Activated T-cell treated with anti-CD3 and anti-CD28 coated beads, Interleukin-2, amount 50 U/mL, for 24 hours (primary cell): Measurements from ENCODE around the gene BTBD1.
"Not testable (repeated sequence)": the region's sequence is repeated elsewhere in the genome, so short reads cannot be mapped to it uniquely, and the experiment has no call there.

ENCODE experiments used
- DNase-seq: peaks from one replicate; pipeline ENCODE4 v3.0.0-alpha.2; 2020
- H3K27ac Mint-ChIP-seq: 2 replicates; pipeline ENCODE4 v1.8.0; 2020; ENCODE audit warnings: mild to moderate bottlenecking, mixed read lengths
- H3K27me3 Mint-ChIP-seq: 2 replicates; pipeline ENCODE4 v1.8.0; 2020; ENCODE audit warnings: mixed read lengths
- H3K36me3 Mint-ChIP-seq: 2 replicates; pipeline ENCODE4 v1.8.0; 2020; ENCODE audit warnings: low read depth, mixed read lengths
- H3K4me1 Mint-ChIP-seq: 2 replicates; pipeline ENCODE4 v1.8.0; 2020; ENCODE audit warnings: low read depth, mixed read lengths
- H3K4me3 Mint-ChIP-seq: 2 replicates; pipeline ENCODE4 v1.8.0; 2020; ENCODE audit warnings: mild to moderate bottlenecking, moderate library complexity, mixed read lengths
- H3K9me3 Mint-ChIP-seq: 2 replicates; pipeline ENCODE4 v1.8.0; 2020; ENCODE audit warnings: mixed read lengths

The BTBD1 gene

DNA sequence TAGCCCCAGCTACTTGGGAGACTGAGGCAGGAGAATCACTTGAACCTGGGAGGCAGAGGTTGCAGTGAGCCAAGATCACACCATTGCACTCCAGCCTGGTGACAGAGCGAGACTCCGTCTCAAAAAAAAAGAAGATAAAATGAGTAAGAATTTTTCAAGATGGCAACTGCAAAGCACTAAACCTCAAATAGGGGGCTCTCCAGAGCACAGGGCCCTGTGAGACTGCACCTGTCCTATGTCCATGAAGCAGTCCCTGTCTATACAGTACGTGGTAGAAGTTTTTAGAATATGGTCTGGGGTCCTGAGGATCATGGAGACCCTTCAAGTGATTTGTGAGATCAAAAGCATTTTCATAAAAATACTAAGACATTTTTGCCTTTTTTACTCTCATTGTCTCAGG is 18.4 kb upstream of the BTBD1 start:
- not testable (repeated sequence) for DNase-seq, H3K4me3 Mint-ChIP-seq
- peaks cover 16% of the 10 kb centered on the region for H3K27me3 Mint-ChIP-seq

DNA sequence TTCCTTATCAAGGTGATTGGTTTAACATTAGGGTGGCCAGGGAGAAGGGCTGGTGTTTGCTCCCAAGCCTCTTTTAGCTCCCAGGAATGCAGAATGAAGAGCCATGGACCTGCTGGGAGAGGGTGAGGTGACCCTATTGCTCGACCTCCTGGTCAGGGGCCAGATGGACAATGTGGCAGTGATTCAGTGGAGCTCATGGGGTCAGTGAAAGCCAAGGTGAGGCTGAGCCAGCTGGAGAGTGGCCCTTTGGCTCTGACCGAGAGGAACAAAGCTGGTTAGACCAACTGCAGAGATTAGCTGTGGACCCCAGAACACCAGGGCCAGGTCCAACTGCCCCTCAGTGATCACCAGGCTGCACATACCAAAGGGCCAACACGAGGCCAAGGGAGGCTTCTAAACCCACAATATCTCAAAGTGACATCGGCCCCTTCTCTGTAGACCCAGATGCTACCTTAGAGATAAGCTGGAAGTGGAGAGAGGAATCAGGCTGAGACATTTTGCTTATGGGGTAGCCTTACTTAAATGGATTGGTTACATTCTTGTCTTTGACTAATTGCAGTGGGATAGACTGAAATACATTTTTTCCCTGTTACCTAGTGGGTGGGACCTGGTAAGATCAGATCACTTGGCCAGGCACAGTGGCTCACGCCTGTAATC is 15.8 kb upstream of the BTBD1 start:
- H3K27ac Mint-ChIP-seq, result no peak overlapping the region

More for the DNA sequence above, 18.4 kb upstream of the BTBD1 start:
- not testable (repeated sequence) for H3K9me3 Mint-ChIP-seq, H3K36me3 Mint-ChIP-seq, H3K27ac Mint-ChIP-seq, H3K4me1 Mint-ChIP-seq

DNA sequence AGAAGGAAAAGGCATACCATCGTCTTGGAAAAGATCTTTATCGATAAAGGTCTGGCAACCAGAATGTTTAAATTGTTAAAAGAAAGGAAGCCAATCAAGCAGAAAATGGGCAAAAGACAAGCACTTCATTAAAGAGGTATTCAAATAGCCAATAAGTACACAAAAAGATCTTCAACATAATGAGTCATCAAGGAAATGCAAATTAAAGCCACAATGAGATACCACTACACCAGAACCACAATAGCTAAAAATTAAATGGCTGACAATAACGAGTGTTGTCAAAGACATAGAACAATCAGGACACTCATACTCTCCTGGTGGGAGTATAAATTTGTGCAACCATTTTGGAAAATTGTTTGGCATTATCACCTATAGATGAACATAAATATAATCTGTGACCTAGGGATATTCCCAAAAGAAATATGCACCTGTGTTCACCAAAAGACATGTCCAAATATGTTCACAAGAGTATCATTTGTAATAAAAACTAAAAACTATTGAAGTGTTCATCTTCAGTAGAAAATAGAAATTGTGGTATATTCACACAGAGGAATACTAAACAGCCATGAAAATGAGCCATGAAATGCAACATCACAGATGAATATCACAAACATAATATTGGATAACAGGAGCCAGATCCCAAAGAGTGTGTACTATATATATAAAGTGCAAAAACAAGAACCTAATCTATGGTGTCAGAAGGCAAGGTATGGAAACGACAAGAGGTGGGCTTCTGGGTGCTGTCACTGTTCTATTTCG is 14.4 kb upstream of the BTBD1 start:
- no peaks in the 10 kb centered on the region for H3K36me3 Mint-ChIP-seq
- no peaks in the 10 kb centered on the region for H3K9me3 Mint-ChIP-seq
- H3K4me3 Mint-ChIP-seq, result no peak overlapping the region
- no peak for DNase-seq
- H3K4me1 Mint-ChIP-seq, result peaks cover 4% of the 10 kb centered on the region
- H3K27me3 Mint-ChIP-seq, result peaks cover 34% of the 10 kb centered on the region
- H3K27ac Mint-ChIP-seq, result no peak overlapping the region

More for the DNA sequence above, 15.8 kb upstream of the BTBD1 start:
- H3K36me3 Mint-ChIP-seq, result no peaks in the 10 kb centered on the region
- peaks cover 4% of the 10 kb centered on the region for H3K4me1 Mint-ChIP-seq
- DNase-seq, result no peak
- H3K4me3 Mint-ChIP-seq, result no peak overlapping the region
- no peaks in the 10 kb centered on the region for H3K9me3 Mint-ChIP-seq
- H3K27me3 Mint-ChIP-seq, result peaks cover 28% of the 10 kb centered on the region

DNA sequence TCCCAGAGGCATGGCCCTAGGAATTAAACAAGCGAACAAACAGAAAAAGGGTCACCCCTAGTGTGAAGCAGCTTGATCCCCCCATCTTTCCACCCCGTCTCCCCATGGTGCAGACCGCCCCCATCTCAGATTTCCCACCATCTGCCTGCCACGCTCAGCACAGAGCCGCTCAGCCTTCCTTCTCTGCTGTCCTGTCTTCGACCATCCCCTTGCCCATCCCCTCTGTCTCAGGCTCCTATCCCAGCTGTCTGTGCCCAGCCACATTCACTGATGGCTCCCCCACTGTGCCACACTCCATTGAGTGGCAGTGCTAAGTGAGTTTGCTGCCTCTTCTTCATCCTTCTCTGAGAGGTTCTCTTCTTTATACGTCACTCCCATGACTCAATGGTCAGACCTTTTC is 11.7 kb upstream of the BTBD1 start:
- Mint-ChIP-seq H3K36me3 (peaks cover 3% of the 10 kb centered on the region), H3K27ac (no peak overlapping the region), H3K4me3 (no peak overlapping the region), H3K27me3 (peaks cover 38% of the 10 kb centered on the region), H3K9me3 (peaks cover 4% of the 10 kb centered on the region), H3K4me1 (peaks cover 4% of the 10 kb centered on the region)
- no peak for DNase-seq

DNA sequence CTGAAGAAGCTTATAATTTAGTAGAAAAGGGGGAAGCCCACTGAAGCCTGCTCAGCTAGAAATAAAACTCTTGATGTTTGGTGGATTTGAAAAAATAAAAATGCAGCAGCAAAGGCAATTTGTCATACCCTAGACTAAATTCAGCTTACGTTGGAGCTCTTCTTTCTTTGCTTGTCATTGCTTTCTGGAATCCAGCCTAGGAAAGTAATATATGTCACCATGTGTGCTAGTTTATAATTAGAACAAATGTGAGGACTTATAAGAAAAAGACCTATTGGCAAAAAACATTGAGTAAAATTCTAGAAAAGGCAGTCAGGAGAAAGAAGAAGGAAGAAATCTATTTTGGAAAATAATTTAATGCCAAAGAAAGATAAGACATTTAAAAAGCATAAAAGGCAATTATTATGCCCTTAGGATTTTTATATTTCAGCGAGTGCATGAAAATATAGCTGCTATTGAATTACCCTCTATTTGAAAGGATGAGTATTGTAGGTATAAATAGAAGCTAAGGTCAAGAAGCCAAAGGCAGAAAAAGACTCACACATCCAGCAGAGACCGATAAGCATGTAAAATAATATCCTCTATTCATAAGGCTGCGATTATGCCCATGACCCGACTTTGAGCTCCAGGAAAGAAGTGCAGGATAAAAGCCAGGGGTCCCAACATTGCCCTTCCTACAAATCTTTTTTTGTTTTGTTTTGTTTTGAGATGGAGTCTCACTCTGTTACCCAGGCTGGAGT is 10.6 kb upstream of the BTBD1 start:
- Mint-ChIP-seq H3K4me3 (no peak overlapping the region), H3K9me3 (peaks cover 4% of the 10 kb centered on the region), H3K27ac (no peak overlapping the region), H3K36me3 (peaks cover 3% of the 10 kb centered on the region), H3K27me3 (peaks cover 37% of the 10 kb centered on the region), H3K4me1 (peaks cover 4% of the 10 kb centered on the region)
- DNase-seq, result no peak

DNA sequence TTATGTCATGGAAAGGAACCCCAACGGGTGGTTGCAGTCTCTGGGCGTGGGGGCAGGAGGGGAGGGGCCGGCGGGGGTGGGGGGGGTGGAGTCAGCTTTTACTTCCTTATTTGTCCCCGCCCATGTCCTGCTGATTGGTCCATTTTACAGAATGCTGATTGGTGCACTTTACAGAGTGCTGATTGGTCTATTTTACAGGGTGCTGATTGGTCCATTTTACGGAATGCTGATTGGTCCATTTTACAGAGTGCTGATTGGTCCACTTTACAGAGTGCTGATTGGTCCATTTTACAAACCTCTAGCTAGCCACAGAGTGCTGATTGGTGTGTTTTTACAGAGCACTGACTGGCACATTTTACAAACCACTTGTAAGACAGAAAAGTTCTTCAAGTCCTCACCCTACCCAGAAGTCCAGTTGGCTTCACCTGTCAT is 2.2 kb upstream of the BTBD1 start:
- not testable (repeated sequence) for H3K27me3 Mint-ChIP-seq, H3K36me3 Mint-ChIP-seq, H3K4me3 Mint-ChIP-seq
- peak; percentile 64 for DNase-seq
- Mint-ChIP-seq H3K9me3 (peaks cover 11% of the 10 kb centered on the region), H3K27ac (peak overlapping the region; percentile 86), H3K4me1 (peaks cover 16% of the 10 kb centered on the region)

DNA sequence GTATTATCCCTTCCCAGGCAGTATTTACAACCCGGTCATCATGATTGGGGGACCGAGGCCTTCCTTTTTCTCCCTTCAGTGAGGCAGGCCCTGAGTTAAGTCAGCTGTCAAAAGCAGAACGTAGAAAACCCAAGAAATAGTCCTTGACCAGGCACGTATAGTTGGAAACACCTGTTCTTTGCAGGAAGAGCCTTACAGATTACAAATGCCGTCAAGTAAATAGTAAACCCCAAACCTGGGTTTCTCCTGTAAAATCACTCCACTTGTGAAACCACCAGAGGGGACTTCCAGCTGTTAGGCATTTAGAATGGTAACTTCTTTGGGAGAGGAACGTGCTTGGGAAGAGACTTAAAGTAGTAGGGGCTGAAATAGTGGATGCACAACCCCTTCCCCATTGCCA is 1.0 kb upstream of the BTBD1 start:
- Mint-ChIP-seq H3K27ac (peak overlapping the region; percentile 84), H3K4me1 (peaks cover 16% of the 10 kb centered on the region), H3K9me3 (peaks cover 10% of the 10 kb centered on the region)

DNA sequence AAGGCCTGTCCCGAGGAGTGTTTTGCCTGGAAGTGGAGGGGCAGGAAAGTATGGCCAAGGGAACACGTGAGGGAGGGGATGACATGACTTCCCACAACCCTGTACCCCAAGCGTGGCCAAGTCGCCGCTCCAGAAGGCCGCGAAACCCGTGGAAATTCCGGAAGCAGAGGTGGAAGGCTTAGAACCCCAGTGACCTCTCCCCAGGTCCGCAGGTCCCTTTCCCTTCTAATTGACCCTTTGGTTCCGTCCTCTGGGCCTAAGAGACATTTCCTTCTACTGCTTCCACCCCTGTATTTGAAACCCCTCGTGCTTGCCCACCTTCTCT is 548 bp upstream of the BTBD1 start:
- Mint-ChIP-seq H3K4me3 (no peak overlapping the region), H3K4me1 (peaks cover 16% of the 10 kb centered on the region), H3K36me3 (peaks cover 4% of the 10 kb centered on the region), H3K9me3 (peaks cover 10% of the 10 kb centered on the region), H3K27ac (peak overlapping the region; percentile 84), H3K27me3 (no peaks in the 10 kb centered on the region)
- DNase-seq, result no peak

More for the DNA sequence above, 1.0 kb upstream of the BTBD1 start:
- Mint-ChIP-seq H3K36me3 (peaks cover 4% of the 10 kb centered on the region), H3K4me3 (no peak overlapping the region), H3K27me3 (no peaks in the 10 kb centered on the region)
- DNase-seq, result no peak

DNA sequence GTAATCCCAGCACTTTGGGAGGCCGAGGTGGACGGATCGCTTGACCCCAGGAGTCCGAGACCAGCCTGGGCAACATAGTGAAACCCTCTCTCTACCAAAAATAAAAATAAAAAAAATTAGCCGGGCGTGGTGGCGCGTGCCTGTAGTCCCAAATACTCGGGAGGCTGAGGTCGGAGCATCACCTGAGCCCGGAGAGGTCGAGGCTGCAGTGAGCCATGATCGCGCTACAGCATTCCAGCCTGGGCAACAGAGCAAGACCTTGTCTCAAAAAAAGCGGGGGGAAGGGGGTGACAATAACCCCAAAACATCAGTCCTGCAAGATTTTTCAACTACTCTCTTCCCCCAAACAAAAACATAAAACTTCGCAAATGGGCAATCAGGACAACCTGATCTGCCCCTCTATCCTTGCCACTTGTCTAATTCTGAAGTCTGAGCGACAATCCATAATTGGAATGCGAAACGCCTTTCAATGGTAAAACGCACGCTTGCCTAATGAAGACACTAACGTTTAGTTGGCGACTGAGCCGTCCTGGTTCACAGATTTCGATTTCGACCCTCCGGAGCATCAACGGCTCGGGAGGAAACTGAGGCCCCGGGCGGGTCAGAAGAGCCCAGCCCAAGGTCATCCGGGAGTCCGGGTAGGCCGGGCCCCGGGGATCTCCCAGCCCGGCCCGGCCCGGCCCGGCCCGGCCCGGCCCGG is 868 bp downstream of the BTBD1 start:
- peak; percentile 38 for DNase-seq
- Mint-ChIP-seq H3K4me3 (no peak overlapping the region), H3K9me3 (peaks cover 6% of the 10 kb centered on the region)

DNA sequence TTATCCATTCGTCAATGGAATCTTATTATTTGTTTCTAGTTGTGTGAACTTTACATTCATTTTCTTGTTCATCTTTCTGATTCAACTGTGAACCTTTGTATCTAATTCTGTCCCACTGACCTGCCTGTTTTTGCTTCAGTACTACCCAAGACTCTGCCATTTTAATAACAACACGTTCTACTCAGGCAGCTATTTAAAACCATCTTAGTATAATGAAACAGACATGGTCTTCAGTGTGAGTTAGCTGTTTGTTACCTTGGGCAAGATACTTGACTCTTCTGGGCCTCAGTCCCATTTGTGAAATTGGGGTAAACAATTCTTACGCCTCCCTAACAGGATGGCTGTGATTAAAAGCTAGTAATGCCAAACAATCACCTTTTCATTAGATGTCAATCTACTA is 1.6 kb downstream of the BTBD1 start:
- H3K27me3 Mint-ChIP-seq, result no peaks in the 10 kb centered on the region
- no peak overlapping the region for H3K4me3 Mint-ChIP-seq

More for the DNA sequence above, 868 bp downstream of the BTBD1 start:
- Mint-ChIP-seq H3K27me3 (no peaks in the 10 kb centered on the region), H3K4me1 (peaks cover 16% of the 10 kb centered on the region), H3K27ac (peak overlapping the region; percentile 92), H3K36me3 (peaks cover 4% of the 10 kb centered on the region)

DNA sequence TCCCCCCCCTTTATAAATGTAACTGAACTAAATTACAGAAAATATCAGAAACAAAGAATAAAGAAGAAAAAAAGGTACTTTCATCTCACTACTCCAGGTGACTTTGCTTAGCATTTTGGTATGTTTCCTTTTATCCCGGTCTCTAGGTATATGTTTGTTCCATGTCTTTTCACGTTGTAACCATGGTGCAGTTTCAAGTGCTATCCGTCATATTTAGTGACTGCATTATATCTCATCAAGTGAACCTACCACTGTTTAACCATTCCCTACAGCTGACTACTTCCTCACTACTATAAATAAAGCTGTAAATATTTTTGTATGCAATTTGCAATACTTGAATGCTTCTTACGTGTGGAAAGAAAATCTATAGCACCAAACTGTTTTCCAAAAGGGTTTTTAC is 2.2 kb downstream of the BTBD1 start:
- Mint-ChIP-seq H3K36me3 (peaks cover 4% of the 10 kb centered on the region), H3K4me3 (no peak overlapping the region), H3K27ac (peak overlapping the region; percentile 92), H3K27me3 (no peaks in the 10 kb centered on the region), H3K4me1 (peaks cover 16% of the 10 kb centered on the region), H3K9me3 (peaks cover 6% of the 10 kb centered on the region)
- DNase-seq, result no peak

More for the DNA sequence above, 1.6 kb downstream of the BTBD1 start:
- H3K4me1 Mint-ChIP-seq, result peaks cover 16% of the 10 kb centered on the region
- H3K36me3 Mint-ChIP-seq, result peaks cover 4% of the 10 kb centered on the region
- peaks cover 6% of the 10 kb centered on the region for H3K9me3 Mint-ChIP-seq
- no peak for DNase-seq
- peak overlapping the region; percentile 92 for H3K27ac Mint-ChIP-seq

DNA sequence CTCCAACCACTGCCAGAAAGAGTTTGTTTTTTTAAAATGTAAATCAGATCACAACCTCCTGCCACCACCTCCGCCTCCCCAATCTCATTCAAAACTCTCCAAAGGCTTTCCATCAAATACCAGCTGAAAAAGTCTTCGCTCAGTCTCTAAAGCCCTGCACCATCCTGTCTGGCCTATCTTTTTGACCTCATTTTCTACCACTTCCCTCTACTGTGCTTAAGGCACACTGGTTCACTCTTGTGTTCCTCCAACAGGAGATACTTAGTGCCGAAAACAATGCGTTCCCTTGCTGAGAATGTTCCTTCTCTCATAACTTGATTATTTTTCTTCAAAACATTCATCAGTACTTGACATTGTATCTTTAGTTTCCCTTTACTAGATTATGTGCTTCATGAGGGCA is 3.5 kb downstream of the BTBD1 start:
- no peaks in the 10 kb centered on the region for H3K27me3 Mint-ChIP-seq
- peaks cover 13% of the 10 kb centered on the region for H3K36me3 Mint-ChIP-seq
- peaks cover 18% of the 10 kb centered on the region for H3K4me1 Mint-ChIP-seq
- no peaks in the 10 kb centered on the region for H3K9me3 Mint-ChIP-seq
- H3K4me3 Mint-ChIP-seq, result no peak overlapping the region
- DNase-seq, result no peak
- no peak overlapping the region for H3K27ac Mint-ChIP-seq

DNA sequence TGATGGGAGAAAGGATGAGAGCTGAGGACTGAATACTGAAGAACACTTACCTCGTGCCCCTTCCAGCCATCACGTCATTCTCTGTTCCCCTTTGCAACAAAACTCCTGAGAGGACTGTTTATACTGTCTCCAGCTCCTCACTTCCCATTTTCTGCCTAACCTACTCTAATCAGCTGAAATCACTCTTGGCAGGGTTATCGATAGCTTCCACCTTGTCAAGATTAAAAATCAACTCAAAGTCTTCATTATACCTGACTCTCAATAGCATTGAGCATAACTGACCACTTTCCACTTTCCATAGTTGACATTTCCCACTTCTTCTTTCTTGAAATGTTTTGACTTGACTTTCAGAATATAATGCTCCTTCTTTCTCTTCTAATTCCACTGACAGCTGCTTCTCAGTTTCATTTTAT is 4.3 kb downstream of the BTBD1 start:
- Mint-ChIP-seq H3K4me1 (peaks cover 16% of the 10 kb centered on the region), H3K27ac (no peak overlapping the region), H3K36me3 (peaks cover 19% of the 10 kb centered on the region), H3K4me3 (no peak overlapping the region), H3K9me3 (no peaks in the 10 kb centered on the region), H3K27me3 (no peaks in the 10 kb centered on the region)
- no peak for DNase-seq

DNA sequence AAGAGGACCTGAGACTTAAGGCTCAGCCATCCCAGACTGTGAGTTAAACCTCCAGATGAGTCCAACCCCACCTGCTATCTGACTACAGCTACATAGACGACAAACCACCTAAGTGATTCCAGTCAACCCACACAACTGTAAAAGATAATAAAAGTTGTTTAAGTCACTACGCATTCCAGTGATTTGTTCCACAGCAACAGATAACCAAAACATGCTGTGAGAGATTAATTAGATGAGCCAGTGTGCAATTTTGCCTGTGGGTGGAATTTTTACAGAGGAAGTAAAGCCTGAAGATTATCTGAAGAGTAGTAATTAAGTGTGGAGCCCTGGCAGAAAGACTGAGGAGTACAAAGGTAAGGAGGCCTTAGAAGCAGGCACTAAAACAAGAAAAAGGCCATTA is 5.4 kb downstream of the BTBD1 start:
- Mint-ChIP-seq H3K9me3 (no peaks in the 10 kb centered on the region), H3K27me3 (no peaks in the 10 kb centered on the region), H3K4me3 (no peak overlapping the region), H3K36me3 (peaks cover 30% of the 10 kb centered on the region), H3K4me1 (peaks cover 17% of the 10 kb centered on the region), H3K27ac (no peak overlapping the region)
- no peak for DNase-seq
